Spinal cord (tissue), 10 donors: Measurements from ENCODE around the gene GRID1. TPM values are rescaled to one million over a fixed set of nuclear protein-coding genes. Genes with fewer than 3 reads are reported as not detected.
A peak's percentile ranks its signal among the peaks of the same experiment; 100 is the strongest.

ENCODE experiments used
- DNase-seq, 6 donors: peaks; one replicate each; pipeline versions ENCODE4 v3.0.0 to v3.0.0-alpha.2; 2013 to 2015; ENCODE audit warnings: low spot score in 6 of 6, low read depth in 4 of 6
- H3K27ac ChIP-seq: one replicate; pipeline ENCODE4 v1.5.1; 2013; ENCODE audit warnings: low read depth, low read length, control low read depth
- H3K27me3 ChIP-seq: one replicate; pipeline ENCODE4 v1.6.1; 2013; ENCODE audit warnings: low read length; ENCODE audit not compliant: control insufficient read depth, insufficient read depth
- H3K36me3 ChIP-seq: one replicate; pipeline ENCODE4 v1.6.1; 2013; ENCODE audit warnings: low read length; ENCODE audit not compliant: control insufficient read depth, insufficient read depth
- H3K4me1 ChIP-seq: one replicate; pipeline ENCODE4 v1.6.1; 2013; ENCODE audit warnings: low read length; ENCODE audit not compliant: control insufficient read depth, insufficient read depth
- H3K4me3 ChIP-seq: one replicate; pipeline ENCODE4 v1.5.1; 2013; ENCODE audit warnings: low read depth, low read length, control low read depth
- H3K9me3 ChIP-seq: one replicate; pipeline ENCODE4 v1.6.1; 2013; ENCODE audit warnings: low read length; ENCODE audit not compliant: control insufficient read depth, insufficient read depth
- WGBS: methylation state at CpG from one replicate; pipeline ENCODE4 v1.1.5; 2013; ENCODE audit warnings: missing lambda C conversion rate; ENCODE audit not compliant: insufficient coverage; 5-methylcytosine and 5-hydroxymethylcytosine counted together
- polyA plus RNA-seq, 2 donors: library from polyadenylated mRNA; unstranded; fragments of 120-200 nt; gene quantifications; one replicate each; pipeline ENCODE4 v1.2.1, GENCODE V29; 2013; ENCODE audit not compliant: insufficient read length in 2 of 2
- total RNA-seq, 2 donors: library from RNA; depleted of rRNA in 1 of 2; stranded (reverse); fragments of 120-200 nt in 1 of 2; fragments of >200 nt in 1 of 2; gene quantifications; one replicate each; pipeline versions ENCODE4 v1.2.3 to v1.2.4, GENCODE V29; 2013 to 2014
- donor health status: healthy.

GRID1 gene
- total and polyA plus RNA-seq, 4 donors, result 7.6 to 30.1 (median 22.2) TPM

DNA sequence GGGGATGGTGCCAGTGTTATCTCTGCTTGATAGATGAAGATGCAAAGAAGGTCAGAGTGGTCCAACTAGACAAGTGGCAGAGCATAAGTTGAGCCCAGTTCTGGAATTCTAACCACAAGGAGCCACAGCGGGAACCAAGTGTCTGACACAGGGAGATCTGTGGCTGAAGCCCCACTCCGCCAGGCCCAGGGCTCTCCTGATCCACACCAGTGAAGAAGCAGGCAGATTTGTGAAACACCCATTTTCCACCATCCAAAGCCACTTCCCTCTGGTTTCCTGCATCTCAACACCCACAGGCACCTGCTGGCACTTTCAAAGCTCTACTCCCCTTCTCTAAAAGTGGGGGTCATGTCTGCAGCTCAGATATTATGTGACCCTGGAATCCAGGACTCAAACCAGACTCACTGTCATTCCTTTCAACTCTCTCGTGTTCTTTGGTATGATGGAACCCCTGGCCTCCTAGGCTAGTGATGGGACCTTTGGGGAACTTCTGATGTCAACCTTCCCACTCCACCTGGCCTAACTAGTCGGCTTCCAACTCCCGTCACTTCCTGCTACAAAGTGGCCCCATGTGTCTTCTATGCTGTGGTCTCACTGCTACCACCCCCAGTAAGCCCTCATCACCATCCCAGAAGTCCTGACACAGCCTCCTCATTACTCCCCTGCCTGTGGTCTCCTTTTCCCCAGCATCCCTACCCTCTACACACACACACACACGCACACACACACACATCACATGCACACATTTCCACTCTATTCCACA, 177.6 kb downstream of the GRID1 start:
- DNase-seq, result no peak
- peaks cover 7% of the 10 kb centered on the region for H3K36me3 ChIP-seq
- peaks cover 2% of the 10 kb centered on the region for H3K27me3 ChIP-seq
- H3K4me1 ChIP-seq, result peaks cover 21% of the 10 kb centered on the region
- no peaks in the 10 kb centered on the region for H3K9me3 ChIP-seq
- no peak overlapping the region for H3K27ac ChIP-seq
- 75% methylated on average over 6 of the region's 6 CpGs for WGBS
- no peak overlapping the region for H3K4me3 ChIP-seq

DNA sequence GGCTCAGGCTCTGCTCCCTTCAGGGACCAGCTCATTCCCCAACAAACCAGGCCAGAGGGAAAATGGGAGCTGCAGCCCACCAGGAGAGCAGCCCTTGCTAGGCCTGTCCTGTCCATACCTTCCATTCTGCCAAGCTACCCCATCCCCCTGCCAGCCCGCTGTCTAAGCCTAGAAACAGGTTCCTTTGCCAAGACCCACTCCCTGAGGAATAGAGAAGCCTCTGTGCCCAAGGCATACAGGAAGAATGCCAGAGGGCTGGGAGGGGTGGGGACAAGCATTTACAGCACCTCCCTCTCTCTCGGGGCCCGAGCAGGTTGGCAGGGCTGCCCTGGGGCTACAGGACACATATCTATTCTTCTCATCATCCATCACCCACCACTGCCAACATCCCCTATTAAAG, 178.3 kb downstream of the GRID1 start:
- Histone ChIP-seq H3K4me3 (no peak overlapping the region), H3K27ac (no peak overlapping the region), H3K9me3 (no peaks in the 10 kb centered on the region), H3K4me1 (peaks cover 21% of the 10 kb centered on the region), H3K27me3 (peaks cover 2% of the 10 kb centered on the region), H3K36me3 (peaks cover 7% of the 10 kb centered on the region)
- WGBS, result 25% methylated on average over 2 of the region's 3 CpGs
- DNase-seq, result peak in 5 of 6 donors; percentile 42 to 88 (median 65)

DNA sequence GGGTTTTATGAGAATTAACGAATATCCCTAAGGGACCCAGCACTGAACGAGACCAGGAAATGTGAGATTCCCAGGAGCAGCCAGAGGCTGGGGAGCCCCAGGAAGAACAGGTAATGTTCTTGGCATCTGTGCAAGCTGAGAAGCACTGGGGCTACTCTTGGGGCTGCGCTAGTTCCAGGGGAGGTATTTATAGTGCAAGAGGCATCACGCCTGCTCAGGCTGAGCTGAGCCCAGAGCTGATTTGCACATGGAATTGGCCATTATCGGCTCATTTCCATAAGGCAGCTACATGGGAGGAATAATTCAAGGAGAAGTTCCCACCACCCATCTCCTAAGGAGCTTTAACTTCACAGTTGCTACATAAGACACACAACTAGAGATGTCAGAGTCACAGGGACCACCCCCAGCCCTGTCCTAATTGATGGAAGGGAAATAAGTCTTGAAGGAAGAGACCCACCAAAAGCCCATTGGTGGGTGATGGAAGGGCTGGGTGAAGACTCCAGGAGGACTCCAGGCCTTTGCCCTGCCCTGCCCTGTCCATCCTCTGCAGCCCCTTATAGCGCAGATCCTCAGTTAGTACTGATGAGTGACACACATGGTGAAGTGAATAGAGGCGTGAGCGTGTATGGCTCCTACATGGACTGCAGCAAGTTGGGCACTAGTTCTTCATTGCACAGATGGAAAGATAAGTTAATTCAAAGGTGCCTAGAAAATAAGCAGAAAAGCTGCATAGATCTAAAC, 178.9 kb downstream of the GRID1 start:
- Histone ChIP-seq H3K27me3 (peaks cover 2% of the 10 kb centered on the region), H3K4me3 (no peak overlapping the region), H3K36me3 (peaks cover 7% of the 10 kb centered on the region), H3K9me3 (no peaks in the 10 kb centered on the region), H3K27ac (no peak overlapping the region), H3K4me1 (peaks cover 21% of the 10 kb centered on the region)
- 85% methylated on average over 4 of the region's 8 CpGs for WGBS
- DNase-seq, result peak in 1 of 6 donors; percentile 38

DNA sequence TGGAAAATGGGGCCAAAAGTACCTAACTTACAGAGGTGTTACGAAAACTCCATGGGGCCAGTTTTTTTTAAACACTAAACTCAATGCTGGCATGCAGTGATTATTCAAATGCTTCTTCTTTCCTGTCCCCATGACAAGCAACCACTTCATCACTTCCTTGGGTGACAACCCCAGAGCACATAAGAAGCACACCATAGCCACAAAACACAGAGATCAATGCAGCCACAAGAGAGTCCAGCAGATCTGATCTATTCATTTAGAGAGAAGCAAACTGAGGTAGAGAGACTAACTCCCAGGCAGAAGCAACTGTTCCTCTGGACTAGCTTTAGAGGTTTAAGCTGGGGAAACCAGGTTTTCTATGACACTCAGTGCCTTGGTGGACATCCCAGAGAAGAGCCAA, 180.0 kb downstream of the GRID1 start:
- Histone ChIP-seq H3K27ac (no peak overlapping the region), H3K27me3 (no peaks in the 10 kb centered on the region), H3K9me3 (no peaks in the 10 kb centered on the region), H3K4me1 (peaks cover 30% of the 10 kb centered on the region), H3K4me3 (no peak overlapping the region), H3K36me3 (peaks cover 5% of the 10 kb centered on the region)
- WGBS, result 100% methylated on average over 1 of the region's 1 CpG
- no peak for DNase-seq

DNA sequence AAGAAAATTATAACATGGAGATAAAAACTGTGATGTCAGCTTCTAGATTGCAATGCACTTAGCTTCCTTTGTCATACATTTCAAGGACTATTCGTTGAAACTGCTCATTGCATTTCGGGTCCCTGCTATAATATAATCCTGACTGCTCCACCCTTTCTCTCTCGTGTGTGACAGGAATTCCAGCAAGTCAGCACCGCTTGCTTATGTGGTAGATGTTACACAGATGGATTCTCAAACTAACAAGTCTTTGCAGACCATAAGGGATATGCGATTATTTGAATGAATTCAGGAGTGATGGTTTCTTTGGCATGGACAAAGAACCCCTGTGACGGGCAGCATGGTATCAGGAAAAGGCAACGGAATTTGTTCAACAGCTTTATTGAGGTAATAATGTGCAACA, 184.0 kb downstream of the GRID1 start:
- no peak for DNase-seq

DNA sequence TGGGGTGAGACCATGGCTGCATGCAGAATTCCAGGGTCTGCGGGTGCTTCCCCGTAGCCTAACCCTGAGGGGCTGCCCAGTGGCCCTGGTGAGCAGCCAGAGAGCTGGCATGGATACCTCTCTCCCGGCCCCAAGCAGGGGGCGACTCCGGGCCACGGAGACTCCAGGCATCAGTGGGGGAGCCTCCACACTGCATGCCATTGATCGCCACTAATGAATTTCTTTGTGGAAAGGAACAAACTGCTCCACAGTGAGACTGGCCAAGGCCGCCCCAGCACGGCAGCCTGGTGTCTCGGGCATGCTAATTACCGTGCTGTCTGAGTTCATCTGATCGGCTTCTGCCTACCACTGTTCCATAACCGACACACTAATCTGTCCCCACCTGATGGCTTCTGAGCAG, 184.4 kb downstream of the GRID1 start:
- peak overlapping the region; percentile 57 for H3K27ac ChIP-seq
- 10% methylated on average over 11 of the region's 13 CpGs for WGBS
- peak in 5 of 6 donors; percentile 56 to 90 (median 68) for DNase-seq
- H3K27me3 ChIP-seq, result no peaks in the 10 kb centered on the region
- no peaks in the 10 kb centered on the region for H3K36me3 ChIP-seq
- no peak overlapping the region for H3K4me3 ChIP-seq
- H3K9me3 ChIP-seq, result no peaks in the 10 kb centered on the region
- peaks cover 38% of the 10 kb centered on the region for H3K4me1 ChIP-seq

More for the DNA sequence above, 184.0 kb downstream of the GRID1 start:
- H3K9me3 ChIP-seq, result no peaks in the 10 kb centered on the region
- no peak overlapping the region for H3K4me3 ChIP-seq
- H3K27ac ChIP-seq, result peak overlapping the region; percentile 57
- WGBS, result 78% methylated on average over 1 of the region's 7 CpGs
- no peaks in the 10 kb centered on the region for H3K27me3 ChIP-seq
- peaks cover 43% of the 10 kb centered on the region for H3K4me1 ChIP-seq
- no peaks in the 10 kb centered on the region for H3K36me3 ChIP-seq

DNA sequence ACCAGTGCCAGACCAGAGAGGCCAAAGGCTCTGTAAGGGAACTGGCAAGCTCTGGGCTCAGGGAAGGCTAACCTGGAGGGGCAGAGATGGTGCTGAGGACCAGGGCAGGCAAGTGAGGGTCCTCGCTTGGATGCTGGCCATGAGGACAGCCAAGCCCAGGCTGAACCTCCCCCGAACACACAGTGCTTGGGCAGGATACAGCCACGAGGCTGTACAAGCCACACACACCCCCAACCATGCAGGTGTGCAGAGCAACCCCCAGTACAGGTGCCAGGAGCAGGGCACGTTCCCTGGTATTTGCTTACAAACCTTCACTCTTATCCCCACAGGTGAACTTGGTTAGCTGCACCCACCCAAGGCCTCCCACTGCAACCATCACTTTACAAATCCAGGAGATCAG, 185.7 kb downstream of the GRID1 start:
- peaks cover 38% of the 10 kb centered on the region for H3K4me1 ChIP-seq
- no peaks in the 10 kb centered on the region for H3K36me3 ChIP-seq
- 82% methylated on average over 4 of the region's 4 CpGs for WGBS
- H3K27ac ChIP-seq, result no peak overlapping the region
- H3K27me3 ChIP-seq, result no peaks in the 10 kb centered on the region
- no peak for DNase-seq
- no peaks in the 10 kb centered on the region for H3K9me3 ChIP-seq
- no peak overlapping the region for H3K4me3 ChIP-seq

DNA sequence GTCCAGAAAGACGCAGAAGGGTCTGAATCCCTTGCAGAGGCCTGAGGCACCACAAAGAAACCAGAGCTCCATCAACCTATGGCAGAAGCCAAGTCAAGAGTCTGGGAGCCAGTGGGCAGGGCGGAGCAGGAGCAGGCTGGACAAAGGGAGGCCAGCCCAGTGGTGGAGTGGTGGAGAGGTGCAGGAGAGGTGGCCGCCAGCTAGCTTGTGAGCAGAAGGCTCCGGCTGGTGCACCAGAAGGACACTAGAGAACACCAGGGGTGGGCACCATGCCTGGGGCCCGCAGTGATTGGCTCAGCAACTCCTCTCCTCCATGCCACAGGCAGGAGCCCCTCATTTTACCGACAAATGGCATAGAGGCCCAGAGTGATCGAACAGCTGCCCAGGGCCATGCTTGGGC, 186.6 kb downstream of the GRID1 start:
- Histone ChIP-seq H3K27ac (no peak overlapping the region), H3K9me3 (no peaks in the 10 kb centered on the region), H3K27me3 (no peaks in the 10 kb centered on the region), H3K4me3 (no peak overlapping the region), H3K4me1 (peaks cover 38% of the 10 kb centered on the region), H3K36me3 (no peaks in the 10 kb centered on the region)
- DNase-seq, result no peak
- 98% methylated on average over 6 of the region's 7 CpGs for WGBS

DNA sequence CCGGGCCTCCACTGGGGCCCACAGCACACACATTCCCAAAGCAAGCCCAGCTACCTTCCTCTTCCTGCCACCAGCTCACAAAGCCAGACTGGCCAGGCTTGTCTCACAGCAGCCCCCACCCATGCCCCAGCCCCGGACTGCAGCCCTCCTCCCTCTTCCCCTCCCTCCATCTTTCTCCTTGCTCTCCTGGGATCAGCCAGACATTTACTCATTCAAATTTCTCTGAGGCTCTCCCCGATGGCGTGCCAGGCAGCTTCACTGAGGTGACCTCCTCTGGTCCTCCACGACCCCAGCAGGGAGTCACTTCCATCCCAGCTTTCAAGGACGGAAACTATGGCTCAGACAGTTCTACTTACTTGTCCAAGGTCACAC, 187.5 kb downstream of the GRID1 start:
- H3K36me3 ChIP-seq, result no peaks in the 10 kb centered on the region
- no peaks in the 10 kb centered on the region for H3K27me3 ChIP-seq
- H3K4me3 ChIP-seq, result no peak overlapping the region
- no peak overlapping the region for H3K27ac ChIP-seq
- H3K4me1 ChIP-seq, result peaks cover 38% of the 10 kb centered on the region
- WGBS, result 83% methylated on average over 6 of the region's 6 CpGs
- DNase-seq, result no peak
- no peaks in the 10 kb centered on the region for H3K9me3 ChIP-seq
